Thoracic aorta (tissue), 2 donors: ENCODE results near the gene CD48. TPM values are rescaled to one million over a fixed set of nuclear protein-coding genes. Genes with fewer than 3 reads are reported as not detected.

Experiments
- ATAC-seq: fragments of 150-250 bp; one replicate; pipeline ENCODE4 v1.8.0; 2017; ENCODE audit warnings: low read depth; ENCODE audit not compliant: insufficient number of reproducible peaks, low FRiP score
- DNase-seq: peaks from one replicate; pipeline ENCODE4 v3.0.0-alpha.2; 2020; ENCODE audit warnings: low spot score
- H3K27ac ChIP-seq, 2 donors: fragments of 200-600 bp; sonication (generic); 1 replicate in 1 of 2; 2 replicates in 1 of 2; pipeline ENCODE4 v1.5.1; 2016; ENCODE audit warnings: mild to moderate bottlenecking in 2 of 2, moderate library complexity in 2 of 2
- H3K27me3 ChIP-seq: fragments of 200-600 bp; sonication (generic); replicated peaks from 2 replicates; pipeline ENCODE4 v1.6.0; 2016; ENCODE audit warnings: mild to moderate bottlenecking; ENCODE audit not compliant: insufficient read depth
- H3K36me3 ChIP-seq: fragments of 200-600 bp; sonication (generic); one replicate; pipeline ENCODE4 v1.5.1; 2016
- H3K4me1 ChIP-seq, 2 donors: fragments of 200-600 bp; sonication (generic); 1 replicate in 1 of 2; 2 replicates in 1 of 2; pipeline versions ENCODE4 v1.5.1 to v1.6.0; 2016; ENCODE audit warnings: low read depth in 2 of 2, mild to moderate bottlenecking in 1 of 2; ENCODE audit not compliant: control insufficient read depth in 1 of 2
- H3K4me3 ChIP-seq: fragments of 200-600 bp; sonication (generic); 2 replicates; pipeline ENCODE4 v1.5.1; 2016; ENCODE audit warnings: mild to moderate bottlenecking
- H3K9me3 ChIP-seq: fragments of 200-600 bp; sonication (generic); 2 replicates; pipeline ENCODE4 v1.5.1; 2016
- CTCF ChIP-seq: fragments of 200-600 bp; sonication (generic); IDR thresholded peaks from one replicate; pipeline ENCODE4 v1.5.1; 2019; ENCODE audit warnings: antibody characterized with exemption
- total RNA-seq, 2 donors: library from RNA; depleted of rRNA; stranded (reverse); fragments of >200 nt; gene quantifications; one replicate each; pipeline versions ENCODE4 v1.1.0 to v1.2.3, GENCODE V29; 2016

Gene CD48
- total RNA-seq, 2 donors from 2014 or later, result 9.0 to 9.9 TPM

DNA sequence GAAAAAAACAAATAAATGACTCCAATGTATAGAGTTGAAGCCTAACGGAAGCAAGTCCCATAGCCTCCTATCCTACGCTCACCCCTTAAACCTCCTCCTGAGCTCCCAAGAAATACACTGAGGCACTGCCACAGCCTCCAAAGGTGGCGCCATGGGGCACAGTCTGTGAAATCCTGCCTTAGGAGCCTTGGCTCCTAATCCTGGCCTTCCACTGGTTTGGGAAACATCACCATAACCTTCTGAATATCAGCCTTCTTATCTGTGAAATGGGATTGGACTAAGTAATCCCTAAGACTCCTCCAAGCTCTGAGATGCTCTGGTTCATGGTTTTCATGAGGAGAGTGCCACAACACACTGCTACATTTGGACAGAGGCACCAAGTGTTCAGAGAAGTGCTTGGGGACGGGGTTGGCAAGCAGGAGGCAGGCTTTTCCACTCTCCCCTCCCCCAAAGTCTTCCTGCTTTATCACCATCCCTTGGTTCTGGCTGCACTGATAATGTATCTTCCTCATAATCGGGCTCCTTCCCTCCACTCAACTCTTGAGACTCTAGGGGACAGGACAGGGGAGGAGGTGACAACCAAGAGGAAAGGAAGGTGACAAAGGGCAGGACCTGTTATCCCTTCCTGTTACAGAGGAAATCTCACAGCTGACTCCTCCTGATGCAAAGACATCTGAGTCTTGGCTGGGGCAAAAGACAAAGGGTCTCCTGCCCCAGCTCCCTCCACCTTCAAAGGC, 30.2 kb upstream of the CD48 start:
- no peaks in the 10 kb centered on the region for H3K36me3 ChIP-seq

GRCh38 chr1:160741092-160741501, 29.5 kb upstream of the CD48 start:
- H3K36me3 ChIP-seq, result no peaks in the 10 kb centered on the region
- TF ChIP-seq CTCF, result no peak
- H3K4me1 ChIP-seq, result no peaks in the 10 kb centered on the region
- no peak overlapping the region for H3K27ac ChIP-seq
- H3K4me3 ChIP-seq, result no peak overlapping the region
- peaks cover 7% of the 10 kb centered on the region for H3K9me3 ChIP-seq
- DNase-seq, result no peak
- H3K27me3 ChIP-seq, result no peaks in the 10 kb centered on the region
- ATAC-seq, result no peak

More for the DNA sequence above, 30.2 kb upstream of the CD48 start:
- DNase-seq (no peak), ATAC-seq (no peak)
- Histone ChIP-seq H3K27ac (no peak overlapping the region), H3K27me3 (no peaks in the 10 kb centered on the region), H3K4me3 (no peak overlapping the region), H3K4me1 (no peaks in the 10 kb centered on the region), H3K9me3 (peaks cover 7% of the 10 kb centered on the region)
- no peak for TF ChIP-seq CTCF

GRCh38 chr1:160740133-160740688, 28.6 kb upstream of the CD48 start:
- H3K9me3 ChIP-seq, result peaks cover 7% of the 10 kb centered on the region
- no peak overlapping the region for H3K27ac ChIP-seq
- DNase-seq (no peak), ATAC-seq (no peak)
- no peaks in the 10 kb centered on the region for H3K4me1 ChIP-seq
- no peaks in the 10 kb centered on the region for H3K36me3 ChIP-seq
- H3K27me3 ChIP-seq, result no peaks in the 10 kb centered on the region
- H3K4me3 ChIP-seq, result no peak overlapping the region
- TF ChIP-seq CTCF, result no peak

DNA sequence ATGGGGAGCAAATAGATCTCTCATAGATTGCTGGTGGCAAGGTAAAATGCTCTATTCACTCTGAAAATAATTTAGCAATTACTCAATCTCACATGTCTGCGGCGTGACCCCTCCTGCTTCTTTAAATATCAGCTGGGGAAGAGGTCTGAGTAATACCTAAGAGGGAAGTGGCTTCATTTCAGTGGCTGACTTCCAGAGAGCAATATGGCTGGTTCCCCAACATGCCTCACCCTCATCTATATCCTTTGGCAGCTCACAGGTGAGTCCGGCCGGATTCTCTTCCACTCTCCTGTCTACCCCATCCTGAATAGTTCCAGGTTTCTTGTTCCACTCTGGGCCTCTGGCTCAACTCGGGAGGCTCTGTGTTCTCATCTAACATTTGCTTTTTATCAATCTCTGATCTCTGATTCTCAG, 27.5 kb upstream of the CD48 start, which contains the start of gene SLAMF7:
Gene SLAMF7, plus strand, starts transcription at position 150 of the 414 bp plus-strand sequence. Its CDS starts 55 bp downstream, at position 205.
- Histone ChIP-seq H3K4me1 (no peaks in the 10 kb centered on the region), H3K27me3 (no peaks in the 10 kb centered on the region), H3K4me3 (peak within 1 kb of the TSS; percentile 28), H3K9me3 (peaks cover 7% of the 10 kb centered on the region), H3K36me3 (no peaks in the 10 kb centered on the region), H3K27ac (no peak within 1 kb of the TSS)
- TF ChIP-seq CTCF, result no peak
- DNase-seq, result no peak
- ATAC-seq, result no peak

DNA sequence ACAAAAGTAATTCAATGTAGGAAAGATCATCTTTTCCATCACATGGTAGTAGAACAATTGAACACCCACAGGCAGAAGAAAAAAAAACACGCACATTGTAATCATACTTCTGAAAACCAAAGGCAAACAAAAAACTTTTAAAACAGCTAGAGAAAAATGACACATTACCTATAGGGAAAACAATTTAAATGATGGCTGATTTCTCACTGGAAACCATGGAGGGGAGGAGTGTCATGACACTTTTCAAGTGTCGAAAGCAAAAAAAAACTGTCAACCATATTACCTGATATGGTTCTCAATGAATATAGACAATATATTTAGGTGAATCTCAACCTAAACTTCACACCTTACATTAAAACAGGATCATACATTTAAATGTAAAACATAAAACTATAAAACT, 26.6 kb upstream of the CD48 start:
- no peaks in the 10 kb centered on the region for H3K4me1 ChIP-seq
- H3K27me3 ChIP-seq, result no peaks in the 10 kb centered on the region
- no peak overlapping the region for H3K4me3 ChIP-seq
- ATAC-seq (no peak), DNase-seq (no peak)
- no peak overlapping the region for H3K27ac ChIP-seq
- H3K36me3 ChIP-seq, result no peaks in the 10 kb centered on the region
- TF ChIP-seq CTCF, result no peak
- H3K9me3 ChIP-seq, result peaks cover 7% of the 10 kb centered on the region
